ENCODE measurements around the gene TMEM37.
A peak's percentile ranks its signal among the peaks of the same experiment; 100 is the strongest.

The TMEM37 gene

DNA sequence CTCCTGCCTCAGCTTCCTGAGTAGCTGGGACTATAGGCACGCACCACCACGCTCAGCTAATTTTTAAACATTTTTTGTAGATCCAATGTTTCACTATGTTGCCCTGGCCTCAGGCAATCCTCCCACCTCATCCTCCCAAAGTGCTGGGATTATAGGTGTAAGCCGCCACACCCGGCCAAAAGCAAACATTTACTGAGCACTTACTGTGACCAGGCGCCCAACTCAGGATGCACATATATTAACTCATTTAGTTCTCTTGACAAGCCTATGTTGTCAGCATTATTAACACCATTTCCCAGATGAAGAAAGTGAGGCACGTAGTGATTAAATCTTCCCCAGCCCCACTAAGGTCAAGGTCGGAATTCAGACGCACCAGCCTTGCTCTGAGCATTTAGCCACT, 41.1 kb downstream of the TMEM37 start:
- Histone ChIP-seq H3K4me1 (ENCODE audit: insufficient read depth, poor library complexity, severe bottlenecking) (no peaks in the 10 kb centered on the region), H3K27ac (ENCODE audit: poor library complexity, severe bottlenecking) (no peak overlapping the region), H3K9me3 (ENCODE audit: severe bottlenecking) (no peaks in the 10 kb centered on the region), H3K4me3 (ENCODE audit: severe bottlenecking) (no peak overlapping the region), H3K27me3 (ENCODE audit: insufficient read depth, poor library complexity, severe bottlenecking) (no peaks in the 10 kb centered on the region), H3K36me3 (ENCODE audit: low read depth) (no peaks in the 10 kb centered on the region)
- ATAC-seq (ENCODE audit: low read depth) (no peak), DNase-seq (ENCODE audit: low spot score) (no peak)
- TF ChIP-seq, protein P1, sequence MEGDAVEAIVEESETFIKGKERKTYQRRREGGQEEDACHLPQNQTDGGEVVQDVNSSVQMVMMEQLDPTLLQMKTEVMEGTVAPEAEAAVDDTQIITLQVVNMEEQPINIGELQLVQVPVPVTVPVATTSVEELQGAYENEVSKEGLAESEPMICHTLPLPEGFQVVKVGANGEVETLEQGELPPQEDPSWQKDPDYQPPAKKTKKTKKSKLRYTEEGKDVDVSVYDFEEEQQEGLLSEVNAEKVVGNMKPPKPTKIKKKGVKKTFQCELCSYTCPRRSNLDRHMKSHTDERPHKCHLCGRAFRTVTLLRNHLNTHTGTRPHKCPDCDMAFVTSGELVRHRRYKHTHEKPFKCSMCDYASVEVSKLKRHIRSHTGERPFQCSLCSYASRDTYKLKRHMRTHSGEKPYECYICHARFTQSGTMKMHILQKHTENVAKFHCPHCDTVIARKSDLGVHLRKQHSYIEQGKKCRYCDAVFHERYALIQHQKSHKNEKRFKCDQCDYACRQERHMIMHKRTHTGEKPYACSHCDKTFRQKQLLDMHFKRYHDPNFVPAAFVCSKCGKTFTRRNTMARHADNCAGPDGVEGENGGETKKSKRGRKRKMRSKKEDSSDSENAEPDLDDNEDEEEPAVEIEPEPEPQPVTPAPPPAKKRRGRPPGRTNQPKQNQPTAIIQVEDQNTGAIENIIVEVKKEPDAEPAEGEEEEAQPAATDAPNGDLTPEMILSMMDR (IDR thresholded peaks at IDR 0.05; ENCODE audit: poor library complexity, severe bottlenecking) = no peak

DNA sequence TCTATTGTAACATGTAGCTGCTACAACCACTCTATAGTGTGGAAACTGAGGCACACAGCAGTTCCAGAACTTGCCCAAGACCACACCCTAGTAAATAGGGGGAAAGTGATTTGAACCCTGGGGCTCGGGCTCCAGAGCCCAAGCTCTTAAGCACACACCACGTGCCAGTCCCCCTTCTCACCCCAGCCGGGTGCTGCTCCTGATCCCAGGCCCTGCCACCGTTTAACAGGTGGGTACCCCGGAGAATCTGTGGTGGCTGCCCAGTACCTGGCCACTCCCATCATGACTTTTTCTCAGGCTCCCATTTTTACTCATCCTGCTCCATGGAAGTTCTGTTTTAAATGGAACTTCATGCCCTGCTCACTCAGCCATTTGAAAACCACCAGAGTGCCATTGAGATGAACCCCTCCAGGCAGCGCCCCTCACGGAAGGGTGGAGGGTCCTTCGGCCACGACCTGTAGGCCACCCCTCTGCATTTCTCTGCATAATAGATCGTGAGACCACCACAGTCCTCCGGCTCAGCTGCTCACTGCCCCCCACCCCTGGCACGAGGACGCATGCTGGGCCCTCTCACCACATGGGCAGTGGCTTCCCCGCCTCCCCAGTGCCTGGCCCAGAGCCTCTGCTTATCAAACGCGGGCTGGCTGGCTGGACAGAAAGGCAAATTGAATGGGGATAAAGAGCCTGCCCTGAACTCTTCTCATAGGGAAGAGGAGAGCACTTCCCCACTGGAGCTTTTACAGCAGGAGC, 42.1 kb downstream of the TMEM37 start:
- Histone ChIP-seq H3K27me3 (ENCODE audit: insufficient read depth, poor library complexity, severe bottlenecking) (no peaks in the 10 kb centered on the region), H3K4me3 (ENCODE audit: severe bottlenecking) (no peak overlapping the region), H3K36me3 (ENCODE audit: low read depth) (no peaks in the 10 kb centered on the region), H3K27ac (ENCODE audit: poor library complexity, severe bottlenecking) (no peak overlapping the region), H3K4me1 (ENCODE audit: insufficient read depth, poor library complexity, severe bottlenecking) (no peaks in the 10 kb centered on the region), H3K9me3 (ENCODE audit: severe bottlenecking) (no peaks in the 10 kb centered on the region)
- no peak for ATAC-seq (ENCODE audit: low read depth)
- DNase-seq (ENCODE audit: low spot score) = no peak
- TF ChIP-seq, protein P1 (IDR thresholded peaks at IDR 0.05; ENCODE audit: poor library complexity, severe bottlenecking) = no peak

DNA sequence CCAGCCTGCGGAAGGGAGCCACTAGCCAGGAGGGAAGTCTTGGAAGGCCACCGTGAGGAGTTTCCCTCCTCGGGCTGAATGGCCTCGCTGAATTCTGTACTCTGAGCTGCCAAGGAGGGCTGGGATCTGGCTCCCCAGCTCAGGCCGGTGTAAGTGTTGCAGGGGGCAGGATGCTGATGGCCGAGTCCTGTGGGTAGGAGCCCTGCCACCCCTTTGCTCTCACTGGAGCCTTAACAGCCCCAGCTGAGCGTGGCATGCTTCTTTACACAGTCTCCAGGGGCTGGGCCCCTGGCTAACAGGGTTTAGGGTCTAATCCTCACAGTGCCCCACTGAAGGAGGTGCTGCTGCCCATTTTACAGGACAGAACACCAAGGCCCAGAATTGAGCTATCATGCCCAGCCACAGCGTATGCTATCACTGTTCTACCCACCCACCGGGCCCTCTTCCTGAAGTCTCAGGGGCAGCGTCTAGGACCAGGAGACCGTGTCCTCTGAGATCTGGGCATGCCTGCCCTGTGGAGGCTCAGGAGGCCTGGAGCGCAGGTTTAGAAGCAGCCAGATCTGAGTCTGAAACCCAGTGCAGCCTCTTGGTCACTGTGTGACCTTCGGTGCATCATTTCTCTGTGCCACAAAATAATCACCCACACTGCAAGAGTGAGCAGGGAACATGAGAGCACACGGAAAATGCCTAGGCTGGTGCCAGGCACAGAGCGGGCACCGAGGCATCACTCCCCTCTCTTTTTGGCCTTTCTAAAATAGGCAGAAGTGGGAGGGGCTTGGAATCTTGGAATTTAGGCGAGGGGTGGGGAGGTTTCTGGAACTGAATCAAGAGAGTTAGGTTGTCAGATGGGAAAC, 42.9 kb downstream of the TMEM37 start:
- no peaks in the 10 kb centered on the region for H3K9me3 ChIP-seq (ENCODE audit: severe bottlenecking)
- no peaks in the 10 kb centered on the region for H3K27me3 ChIP-seq (ENCODE audit: insufficient read depth, poor library complexity, severe bottlenecking)
- no peak overlapping the region for H3K4me3 ChIP-seq (ENCODE audit: severe bottlenecking)
- TF ChIP-seq, protein P1 (IDR thresholded peaks at IDR 0.05; ENCODE audit: poor library complexity, severe bottlenecking) = no peak
- no peak overlapping the region for H3K27ac ChIP-seq (ENCODE audit: poor library complexity, severe bottlenecking)
- H3K36me3 ChIP-seq (ENCODE audit: low read depth) = no peaks in the 10 kb centered on the region
- DNase-seq (ENCODE audit: low spot score) (no peak), ATAC-seq (ENCODE audit: low read depth) (no peak)
- no peaks in the 10 kb centered on the region for H3K4me1 ChIP-seq (ENCODE audit: insufficient read depth, poor library complexity, severe bottlenecking)

DNA sequence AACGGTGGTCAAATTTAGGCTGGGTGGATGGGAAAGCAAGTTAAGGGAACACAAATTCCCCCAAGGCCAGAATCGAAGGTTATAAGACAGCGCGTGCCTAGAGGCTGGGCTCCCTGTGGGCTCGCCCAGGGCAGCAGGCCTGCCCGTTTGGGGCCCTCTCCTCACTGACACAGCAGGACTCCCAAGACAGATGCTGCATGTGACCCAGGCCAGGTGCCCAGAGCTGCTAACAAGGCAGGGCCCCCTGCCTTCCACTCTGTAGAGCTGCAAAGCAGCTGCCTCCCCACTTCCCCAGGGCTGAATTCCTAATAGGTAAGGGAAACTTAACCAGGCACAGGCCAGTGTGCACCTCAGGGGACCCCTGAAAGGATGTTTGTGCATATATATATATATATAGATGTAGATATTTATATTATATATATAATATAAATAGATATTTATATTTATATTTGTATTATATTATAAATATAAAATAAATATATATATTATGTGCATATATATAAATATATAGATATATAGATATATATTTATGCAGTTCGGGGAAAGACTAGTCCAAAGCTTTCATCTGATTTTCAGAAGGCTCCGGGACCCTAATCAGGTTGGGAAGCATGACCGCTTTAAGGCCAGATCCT, 43.7 kb downstream of the TMEM37 start:
- no peaks in the 10 kb centered on the region for H3K27me3 ChIP-seq (ENCODE audit: insufficient read depth, poor library complexity, severe bottlenecking)
- no peak for ATAC-seq (ENCODE audit: low read depth)
- H3K27ac ChIP-seq (ENCODE audit: poor library complexity, severe bottlenecking) = no peak overlapping the region
- peak; percentile 39 for DNase-seq (ENCODE audit: low spot score)
- no peak overlapping the region for H3K4me3 ChIP-seq (ENCODE audit: severe bottlenecking)
- no peaks in the 10 kb centered on the region for H3K36me3 ChIP-seq (ENCODE audit: low read depth)
- H3K4me1 ChIP-seq (ENCODE audit: insufficient read depth, poor library complexity, severe bottlenecking) = no peaks in the 10 kb centered on the region
- H3K9me3 ChIP-seq (ENCODE audit: severe bottlenecking) = no peaks in the 10 kb centered on the region
- TF ChIP-seq, protein P1 (IDR thresholded peaks at IDR 0.05; ENCODE audit: poor library complexity, severe bottlenecking) = no peak

Data from RWPE2 (cell line).